BLaER1 treated with 17β-estradiol and CSF1 and Interleukin-3, amounts not matched to agents 10 nM and 100 nM (cell line): ENCODE data around the gene OR2L3.
A peak's percentile ranks its signal among the peaks of the same experiment; 100 is the strongest.

Experiments
- H3K27ac ChIP-seq, 11 experiments: shearing (Covaris generic); formaldehyde crosslinking; 2 replicates each; pipeline ENCODE4 v1.8.1; 2022
- H3K27me3 ChIP-seq, 11 experiments: shearing (Covaris generic); formaldehyde crosslinking; 2 replicates each; pipeline ENCODE4 v1.8.1; 2022
- H3K36me3 ChIP-seq, 11 experiments: shearing (Covaris generic); formaldehyde crosslinking; 2 replicates each; pipeline ENCODE4 v1.8.1; 2022
- H3K4me1 ChIP-seq, 10 experiments: shearing (Covaris generic); formaldehyde crosslinking; 2 replicates each; pipeline ENCODE4 v1.8.1; 2022
- H3K4me2 ChIP-seq, 11 experiments: shearing (Covaris generic); formaldehyde crosslinking; 2 replicates each; pipeline ENCODE4 v1.8.1; 2022
- H3K4me3 ChIP-seq, 10 experiments: shearing (Covaris generic); formaldehyde crosslinking; 2 replicates each; pipeline ENCODE4 v1.8.1; 2022
- H3K9ac ChIP-seq, 11 experiments: shearing (Covaris generic); formaldehyde crosslinking; 2 replicates each; pipeline ENCODE4 v1.8.1; 2022
- H3K9me3 ChIP-seq, 11 experiments: shearing (Covaris generic); formaldehyde crosslinking; replicated peaks in 1 of 11; 2 replicates each; pipeline ENCODE4 v1.8.1; 2022
- H4K20me1 ChIP-seq, 11 experiments: shearing (Covaris generic); formaldehyde crosslinking; 2 replicates each; pipeline ENCODE4 v1.8.1; 2022
- Cebpa-rat ChIP-seq, 11 experiments: shearing (Covaris generic); IDR thresholded peaks; 2 replicates each; pipeline ENCODE4 v1.8.1; 2022

Gene OR2L3

GRCh38 chr1:248046536-248046935, at the start of gene OR2L3:
OR2L3 (plus strand) TSS chr1:248046836; CDS start chr1:248060682, 13,846 bp downstream.
- no peaks in the 10 kb centered on the region for H3K27me3 ChIP-seq
- H3K4me1 ChIP-seq, result peaks cover 0 to 10% (median 0%) of the 10 kb centered on the region in 10 experiments; a peak in 2 of 20 replicates
- H3K4me3 ChIP-seq, result no peak within 1 kb of the TSS
- TF ChIP-seq Cebpa-rat (IDR thresholded peaks at IDR 0.05), result no peak
- H3K36me3 ChIP-seq, result no peaks in the 10 kb centered on the region
- no peak within 1 kb of the TSS for H3K4me2 ChIP-seq
- H3K27ac ChIP-seq, result no peak within 1 kb of the TSS
- H3K9ac ChIP-seq, result no peak within 1 kb of the TSS
- H4K20me1 ChIP-seq, result no peaks in the 10 kb centered on the region
- H3K9me3 ChIP-seq, result no peaks in the 10 kb centered on the region

GRCh38 chr1:247998811-247999210, 47.8 kb upstream of the OR2L3 start:
- no peak for TF ChIP-seq Cebpa-rat (IDR thresholded peaks at IDR 0.05)
- Histone ChIP-seq H3K27ac (no peak overlapping the region), H4K20me1 (no peaks in the 10 kb centered on the region), H3K9ac (no peak overlapping the region), H3K4me1 (no peaks in the 10 kb centered on the region), H3K4me2 (no peak overlapping the region), H3K36me3 (no peaks in the 10 kb centered on the region), H3K9me3 (no peaks in the 10 kb centered on the region), H3K27me3 (no peaks in the 10 kb centered on the region), H3K4me3 (no peak overlapping the region)

GRCh38 chr1:248000169-248000568, 46.5 kb upstream of the OR2L3 start:
- no peak for TF ChIP-seq Cebpa-rat (IDR thresholded peaks at IDR 0.05)
- H3K4me3 ChIP-seq, result no peak overlapping the region
- H3K27me3 ChIP-seq, result no peaks in the 10 kb centered on the region
- H3K9ac ChIP-seq, result no peak overlapping the region
- no peak overlapping the region for H3K4me2 ChIP-seq
- H3K27ac ChIP-seq, result no peak overlapping the region
- H4K20me1 ChIP-seq, result no peaks in the 10 kb centered on the region
- no peaks in the 10 kb centered on the region for H3K9me3 ChIP-seq
- H3K36me3 ChIP-seq, result no peaks in the 10 kb centered on the region
- H3K4me1 ChIP-seq, result no peaks in the 10 kb centered on the region

- no peak for TF ChIP-seq Cebpa-rat (IDR thresholded peaks at IDR 0.05)
- H3K4me1 ChIP-seq, result no peaks in the 10 kb centered on the region
- H3K36me3 ChIP-seq, result no peaks in the 10 kb centered on the region
- no peak overlapping the region for H3K27ac ChIP-seq
- no peak overlapping the region for H3K9ac ChIP-seq
- H3K27me3 ChIP-seq, result no peaks in the 10 kb centered on the region
- H3K4me3 ChIP-seq, result no peak overlapping the region
- H3K9me3 ChIP-seq, result peaks cover 11 to 46% (median 25%) of the 10 kb centered on the region in 11 experiments
- no peak overlapping the region for H3K4me2 ChIP-seq
- no peaks in the 10 kb centered on the region for H4K20me1 ChIP-seq
These were observed 38.9 kb upstream of the OR2L3 start for GRCh38 chr1:248007778-248008177.

- H3K27ac ChIP-seq, result no peak overlapping the region
- H3K36me3 ChIP-seq, result no peaks in the 10 kb centered on the region
- H3K4me3 ChIP-seq, result no peak overlapping the region
- no peaks in the 10 kb centered on the region for H4K20me1 ChIP-seq
- H3K27me3 ChIP-seq, result no peaks in the 10 kb centered on the region
- H3K9ac ChIP-seq, result no peak overlapping the region
- H3K4me1 ChIP-seq, result no peaks in the 10 kb centered on the region
- peaks cover 11 to 46% (median 25%) of the 10 kb centered on the region in 11 experiments for H3K9me3 ChIP-seq
- H3K4me2 ChIP-seq, result no peak overlapping the region
- TF ChIP-seq Cebpa-rat (IDR thresholded peaks at IDR 0.05), result no peak
These were observed 37.0 kb upstream of the OR2L3 start for GRCh38 chr1:248009681-248010080.

- no peaks in the 10 kb centered on the region for H4K20me1 ChIP-seq
- no peaks in the 10 kb centered on the region for H3K4me1 ChIP-seq
- H3K4me3 ChIP-seq, result no peak within 1 kb of the TSS
- H3K27ac ChIP-seq, result no peak within 1 kb of the TSS
- no peaks in the 10 kb centered on the region for H3K36me3 ChIP-seq
- no peak within 1 kb of the TSS for H3K9ac ChIP-seq
- H3K27me3 ChIP-seq, result no peaks in the 10 kb centered on the region
- peaks cover 11 to 34% (median 21%) of the 10 kb centered on the region in 11 experiments for H3K9me3 ChIP-seq
- no peak within 1 kb of the TSS for H3K4me2 ChIP-seq
- no peak for TF ChIP-seq Cebpa-rat (IDR thresholded peaks at IDR 0.05)
These were observed 33.4 kb upstream of the OR2L3 start, which contains the start of gene OR2L5 for GRCh38 chr1:248013229-248013710. OR2L5 (plus strand) TSS chr1:248013660; CDS start chr1:248021948, 8,288 bp downstream.

GRCh38 chr1:248015803-248016202, 30.8 kb upstream of the OR2L3 start:
- Histone ChIP-seq H3K9ac (no peak overlapping the region), H3K4me3 (no peak overlapping the region), H3K9me3 (peaks cover 0 to 13% (median 5%) of the 10 kb centered on the region in 11 experiments; a peak in 3 of 22 replicates), H4K20me1 (no peaks in the 10 kb centered on the region), H3K36me3 (no peaks in the 10 kb centered on the region), H3K27me3 (no peaks in the 10 kb centered on the region), H3K4me2 (no peak overlapping the region), H3K4me1 (peaks cover 0 to 15% (median 0%) of the 10 kb centered on the region in 10 experiments; a peak in 4 of 20 replicates), H3K27ac (no peak overlapping the region)
- TF ChIP-seq Cebpa-rat (IDR thresholded peaks at IDR 0.05), result no peak

- H3K4me3 ChIP-seq, result no peak within 1 kb of the TSS
These were observed 16.9 kb upstream of the OR2L3 start, which contains the start of gene OR2L2 for GRCh38 chr1:248029770-248030169. OR2L2 (plus strand) TSS chr1:248030070; CDS start chr1:248038268, 8,198 bp downstream.

GRCh38 chr1:248045209-248045608, 1.4 kb upstream of the OR2L3 start:
- no peak overlapping the region for H3K9ac ChIP-seq
- H3K4me3 ChIP-seq, result no peak overlapping the region
- peaks cover 0 to 10% (median 0%) of the 10 kb centered on the region in 10 experiments; a peak in 2 of 20 replicates for H3K4me1 ChIP-seq
- no peaks in the 10 kb centered on the region for H3K9me3 ChIP-seq
- peak overlapping the region in 1 of 11 experiments; percentile 28; a peak in 2 of 22 replicates for H3K4me2 ChIP-seq
- H4K20me1 ChIP-seq, result no peaks in the 10 kb centered on the region
- TF ChIP-seq Cebpa-rat (IDR thresholded peaks at IDR 0.05), result no peak
- H3K27ac ChIP-seq, result no peak overlapping the region
- no peaks in the 10 kb centered on the region for H3K36me3 ChIP-seq
- H3K27me3 ChIP-seq, result no peaks in the 10 kb centered on the region

More at GRCh38 chr1:248029770-248030169, 16.9 kb upstream of the OR2L3 start, which contains the start of gene OR2L2:
- Histone ChIP-seq H3K4me2 (no peak within 1 kb of the TSS), H3K27ac (no peak within 1 kb of the TSS), H3K4me1 (no peaks in the 10 kb centered on the region), H3K9me3 (peaks cover 22 to 31% (median 27%) of the 10 kb centered on the region in 11 experiments), H3K36me3 (no peaks in the 10 kb centered on the region), H3K9ac (no peak within 1 kb of the TSS), H4K20me1 (no peaks in the 10 kb centered on the region), H3K27me3 (no peaks in the 10 kb centered on the region)
- TF ChIP-seq Cebpa-rat (IDR thresholded peaks at IDR 0.05), result no peak

- Histone ChIP-seq H3K4me1 (peaks cover 0 to 10% (median 0%) of the 10 kb centered on the region in 10 experiments; a peak in 2 of 20 replicates), H3K27ac (no peak overlapping the region), H3K4me3 (no peak overlapping the region), H3K36me3 (no peaks in the 10 kb centered on the region), H3K9me3 (no peaks in the 10 kb centered on the region), H3K27me3 (no peaks in the 10 kb centered on the region), H4K20me1 (no peaks in the 10 kb centered on the region), H3K4me2 (no peak overlapping the region), H3K9ac (no peak overlapping the region)
- no peak for TF ChIP-seq Cebpa-rat (IDR thresholded peaks at IDR 0.05)
These were observed 372 bp downstream of the OR2L3 start for GRCh38 chr1:248047008-248047407.
